ENCODE results near the gene HORMAD2.

HORMAD2 gene

DNA sequence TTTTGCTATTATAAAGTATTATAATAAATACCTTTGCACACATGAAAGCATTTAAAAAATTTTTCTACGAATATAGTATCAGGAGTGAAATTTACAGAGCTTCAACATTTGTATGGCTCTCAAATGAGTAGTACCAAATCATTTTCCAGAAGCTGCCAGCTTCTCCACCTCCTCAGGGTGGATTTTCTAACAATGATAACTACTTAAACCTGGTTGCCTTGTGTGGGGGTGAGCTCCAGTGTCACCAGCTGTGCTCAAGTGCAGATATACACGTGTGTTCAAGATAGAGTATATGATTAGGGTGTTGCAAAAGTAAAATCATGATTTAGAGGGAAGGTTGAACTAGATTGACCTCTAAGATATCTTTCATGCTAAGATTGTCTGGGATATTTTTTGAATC is 48.2 kb downstream of the HORMAD2 start:
- no peaks in the 10 kb centered on the region for H3K36me3 ChIP-seq (ENCODE audit: control insufficient read depth, insufficient read depth, low read length)
- 100% methylated on average over 1 of the region's 2 CpGs for WGBS, 2 experiments (ENCODE audit: insufficient coverage in 2 of 2)
- no peaks in the 10 kb centered on the region for H3K9me3 ChIP-seq (ENCODE audit: control insufficient read depth, low read length)
- no peak overlapping the region for H3K4me3 ChIP-seq (ENCODE audit: extremely low read depth, insufficient read depth, low read length, poor library complexity, severe bottlenecking)
- H3K27ac ChIP-seq (ENCODE audit: low read depth, low read length, severe bottlenecking): no peak overlapping the region
- no peaks in the 10 kb centered on the region for H3K4me1 ChIP-seq (ENCODE audit: control insufficient read depth, insufficient read depth, low read length, poor library complexity, severe bottlenecking)

GRCh38 chr22:30129636-30130035 is 49.4 kb downstream of the HORMAD2 start:
- Histone ChIP-seq H3K36me3 (ENCODE audit: control insufficient read depth, insufficient read depth, low read length) (no peaks in the 10 kb centered on the region), H3K27ac (ENCODE audit: low read depth, low read length, severe bottlenecking) (no peak overlapping the region), H3K9me3 (ENCODE audit: control insufficient read depth, low read length) (no peaks in the 10 kb centered on the region), H3K4me1 (ENCODE audit: control insufficient read depth, insufficient read depth, low read length, poor library complexity, severe bottlenecking) (no peaks in the 10 kb centered on the region), H3K4me3 (ENCODE audit: extremely low read depth, insufficient read depth, low read length, poor library complexity, severe bottlenecking) (no peak overlapping the region)
- WGBS, 2 experiments (ENCODE audit: insufficient coverage in 2 of 2): no CpG with 5 or more reads among the region's 1 CpG

GRCh38 chr22:30132290-30132996 is 52.2 kb downstream of the HORMAD2 start:
- 83 to 100% methylated on average over 1 to 4 of the region's 4 CpGs for WGBS, 2 experiments (ENCODE audit: insufficient coverage in 2 of 2)
- H3K27ac ChIP-seq (ENCODE audit: low read depth, low read length, severe bottlenecking): no peak overlapping the region

DNA sequence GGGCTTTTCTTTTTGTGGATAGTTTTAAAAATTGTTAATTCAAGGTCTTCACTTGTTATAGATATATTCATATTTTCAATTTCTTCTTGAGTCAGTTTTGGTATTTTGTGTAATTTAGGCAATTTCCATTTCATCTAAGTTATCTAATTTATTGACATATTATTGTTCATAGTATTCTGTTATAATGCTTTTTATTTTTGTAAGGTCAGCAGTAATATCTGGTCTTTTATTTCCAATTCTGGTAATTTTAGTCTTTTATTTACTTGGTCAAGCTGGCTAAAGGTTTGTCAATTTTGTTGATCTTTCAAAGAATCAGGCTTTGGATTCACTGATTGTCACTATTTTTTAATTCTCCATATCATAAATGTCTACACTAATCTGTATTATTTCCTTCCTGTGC is 60.1 kb downstream of the HORMAD2 start:
- H3K27ac ChIP-seq (ENCODE audit: low read depth, low read length, severe bottlenecking): no peak overlapping the region
- H3K36me3 ChIP-seq (ENCODE audit: control insufficient read depth, insufficient read depth, low read length): no peaks in the 10 kb centered on the region
- H3K4me3 ChIP-seq (ENCODE audit: extremely low read depth, insufficient read depth, low read length, poor library complexity, severe bottlenecking): no peak overlapping the region
- no peaks in the 10 kb centered on the region for H3K4me1 ChIP-seq (ENCODE audit: control insufficient read depth, insufficient read depth, low read length, poor library complexity, severe bottlenecking)
- H3K9me3 ChIP-seq (ENCODE audit: control insufficient read depth, low read length): no peaks in the 10 kb centered on the region

More at GRCh38 chr22:30132290-30132996, 52.2 kb downstream of the HORMAD2 start:
- Histone ChIP-seq H3K4me1 (ENCODE audit: control insufficient read depth, insufficient read depth, low read length, poor library complexity, severe bottlenecking) (no peaks in the 10 kb centered on the region), H3K9me3 (ENCODE audit: control insufficient read depth, low read length) (no peaks in the 10 kb centered on the region), H3K4me3 (ENCODE audit: extremely low read depth, insufficient read depth, low read length, poor library complexity, severe bottlenecking) (no peak overlapping the region), H3K36me3 (ENCODE audit: control insufficient read depth, insufficient read depth, low read length) (no peaks in the 10 kb centered on the region)

DNA sequence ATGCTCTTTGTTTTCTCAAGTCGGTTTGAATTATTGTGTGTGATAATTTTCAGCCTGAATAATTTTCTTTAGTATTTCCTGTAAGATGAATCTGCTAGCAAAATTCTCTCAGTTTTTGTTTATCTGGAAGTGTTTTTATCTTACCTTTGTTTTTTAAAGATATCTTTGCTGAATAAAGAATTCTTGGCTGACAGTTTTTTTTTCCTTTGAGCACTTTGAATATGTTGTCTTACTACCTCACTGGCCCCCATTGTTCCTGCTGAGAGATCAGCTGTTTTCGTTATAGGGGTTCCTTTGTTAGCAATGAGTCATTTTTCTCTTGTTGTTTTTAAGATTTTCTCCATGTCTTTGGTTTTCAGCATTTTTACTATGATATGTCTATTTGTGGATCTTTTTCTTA is 63.0 kb downstream of the HORMAD2 start:
- no peak overlapping the region for H3K27ac ChIP-seq (ENCODE audit: low read depth, low read length, severe bottlenecking)
- H3K4me1 ChIP-seq (ENCODE audit: control insufficient read depth, insufficient read depth, low read length, poor library complexity, severe bottlenecking): no peaks in the 10 kb centered on the region
- no CpG with 5 or more reads among the region's 2 CpGs for WGBS, 2 experiments (ENCODE audit: insufficient coverage in 2 of 2)
- no peaks in the 10 kb centered on the region for H3K36me3 ChIP-seq (ENCODE audit: control insufficient read depth, insufficient read depth, low read length)
- no peak overlapping the region for H3K4me3 ChIP-seq (ENCODE audit: extremely low read depth, insufficient read depth, low read length, poor library complexity, severe bottlenecking)
- H3K9me3 ChIP-seq (ENCODE audit: control insufficient read depth, low read length): no peaks in the 10 kb centered on the region

DNA sequence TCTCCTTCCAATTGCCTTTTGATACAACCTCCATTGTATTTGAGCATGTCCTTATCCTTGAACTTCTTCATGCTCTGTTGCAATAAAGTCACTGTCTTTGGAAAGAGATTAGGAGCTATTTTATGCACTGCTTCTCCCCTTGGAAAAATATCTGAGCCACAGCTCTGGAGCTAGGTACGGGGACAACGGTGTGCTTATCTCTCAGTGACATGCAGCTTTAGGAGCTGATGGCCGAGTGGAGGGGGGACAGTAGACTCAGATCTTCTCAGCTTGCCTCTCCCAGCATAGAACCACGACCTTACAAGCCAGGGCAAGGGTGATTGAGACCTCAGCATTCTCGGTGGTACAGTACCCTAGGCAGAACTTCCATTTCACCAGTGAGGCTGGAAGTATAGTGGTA is 64.1 kb downstream of the HORMAD2 start:
- Histone ChIP-seq H3K27ac (ENCODE audit: low read depth, low read length, severe bottlenecking) (no peak overlapping the region), H3K9me3 (ENCODE audit: control insufficient read depth, low read length) (peaks cover under 1% of the 10 kb centered on the region), H3K36me3 (ENCODE audit: control insufficient read depth, insufficient read depth, low read length) (no peaks in the 10 kb centered on the region), H3K4me3 (ENCODE audit: extremely low read depth, insufficient read depth, low read length, poor library complexity, severe bottlenecking) (no peak overlapping the region), H3K4me1 (ENCODE audit: control insufficient read depth, insufficient read depth, low read length, poor library complexity, severe bottlenecking) (no peaks in the 10 kb centered on the region)
- 97 to 100% methylated on average over 3 of the region's 5 CpGs for WGBS, 2 experiments (ENCODE audit: insufficient coverage in 2 of 2)

DNA sequence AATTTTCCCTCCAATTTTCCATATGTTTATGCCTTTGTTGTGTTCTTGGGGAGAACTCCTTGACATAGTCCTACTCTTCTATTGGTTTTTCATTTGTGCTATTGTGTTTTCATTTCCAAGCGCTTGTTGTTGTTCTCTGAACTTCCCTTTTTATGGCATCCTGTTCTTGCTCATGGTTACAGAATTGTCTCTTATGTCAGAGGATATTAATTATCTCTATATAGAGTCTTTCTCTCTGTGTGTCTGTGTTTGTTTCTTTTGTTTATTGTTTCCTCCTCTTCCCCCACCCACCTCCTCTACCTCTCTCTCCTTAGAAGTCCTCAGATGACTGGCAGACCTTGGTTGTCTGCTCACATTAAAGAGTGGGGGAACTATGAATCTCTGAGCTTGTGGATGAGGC is 69.9 kb downstream of the HORMAD2 start:
- Histone ChIP-seq H3K27ac (ENCODE audit: low read depth, low read length, severe bottlenecking) (no peak overlapping the region), H3K36me3 (ENCODE audit: control insufficient read depth, insufficient read depth, low read length) (no peaks in the 10 kb centered on the region), H3K4me3 (ENCODE audit: extremely low read depth, insufficient read depth, low read length, poor library complexity, severe bottlenecking) (no peak overlapping the region), H3K4me1 (ENCODE audit: control insufficient read depth, insufficient read depth, low read length, poor library complexity, severe bottlenecking) (no peaks in the 10 kb centered on the region), H3K9me3 (ENCODE audit: control insufficient read depth, low read length) (peaks cover 6% of the 10 kb centered on the region)
- WGBS, 2 experiments (ENCODE audit: insufficient coverage in 2 of 2): no CpG with 5 or more reads among the region's 1 CpG

DNA sequence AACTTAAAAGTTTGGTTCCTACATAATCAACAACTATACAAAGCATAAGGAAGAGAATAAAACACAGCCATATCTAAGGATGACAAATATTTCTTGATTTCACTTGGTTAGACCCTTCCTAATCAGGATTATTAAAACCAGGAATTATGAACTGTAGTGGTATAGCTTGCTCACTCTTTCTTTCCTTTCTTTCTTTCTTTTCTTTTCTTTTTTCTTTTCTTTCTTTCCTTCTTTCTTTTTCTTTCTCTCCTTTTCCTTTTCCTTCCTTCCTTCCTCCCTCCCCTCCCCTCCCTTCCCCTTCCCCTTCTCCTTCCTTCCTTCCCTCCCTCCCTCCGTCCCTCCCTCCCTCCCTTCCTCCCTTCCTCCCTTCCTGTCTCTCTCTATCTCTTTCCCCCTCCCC is 78.0 kb downstream of the HORMAD2 start:
- no peak overlapping the region for H3K27ac ChIP-seq (ENCODE audit: low read depth, low read length, severe bottlenecking)
- H3K4me3 ChIP-seq (ENCODE audit: extremely low read depth, insufficient read depth, low read length, poor library complexity, severe bottlenecking): no peak overlapping the region
- H3K9me3 ChIP-seq (ENCODE audit: control insufficient read depth, low read length): no peaks in the 10 kb centered on the region
- H3K4me1 ChIP-seq (ENCODE audit: control insufficient read depth, insufficient read depth, low read length, poor library complexity, severe bottlenecking): no peaks in the 10 kb centered on the region
- no peaks in the 10 kb centered on the region for H3K36me3 ChIP-seq (ENCODE audit: control insufficient read depth, insufficient read depth, low read length)
- WGBS, 2 experiments (ENCODE audit: insufficient coverage in 2 of 2): no CpG with 5 or more reads among the region's 1 CpG

DNA sequence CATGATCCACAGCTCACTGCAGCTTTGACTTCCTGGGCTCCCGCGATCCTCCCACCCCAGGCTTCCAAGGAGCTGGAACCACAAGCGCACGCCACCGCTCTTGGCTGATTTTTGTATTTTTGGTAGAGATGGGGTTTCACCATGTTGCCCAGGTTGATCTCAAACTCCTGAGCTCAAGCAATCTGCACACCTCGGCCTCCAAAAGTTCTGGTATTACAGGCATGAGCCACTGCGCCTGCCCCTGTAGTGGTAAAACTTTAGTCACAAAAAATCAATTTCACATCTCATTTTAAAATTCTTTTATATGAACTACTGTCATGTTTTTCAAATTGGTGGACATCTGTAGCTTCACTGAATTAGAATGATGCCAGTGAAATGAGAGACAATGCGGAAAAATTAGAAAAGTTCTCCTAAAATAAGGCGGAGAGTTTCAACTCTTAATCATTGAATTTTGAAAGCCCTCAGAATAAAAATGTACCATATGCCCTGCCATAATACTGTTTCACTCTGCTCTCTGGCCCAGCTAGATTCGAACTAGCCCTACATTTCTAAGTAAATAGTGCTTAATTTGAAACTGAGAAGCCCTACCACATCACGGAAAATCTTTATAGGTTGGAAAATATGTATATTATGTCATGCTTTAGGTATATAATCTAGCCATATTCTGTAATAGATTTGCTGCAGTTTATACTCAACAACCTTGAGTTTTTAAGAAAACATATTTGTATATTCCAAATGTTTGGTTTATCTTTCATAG is 78.7 kb downstream of the HORMAD2 start:
- Histone ChIP-seq H3K36me3 (ENCODE audit: control insufficient read depth, insufficient read depth, low read length) (no peaks in the 10 kb centered on the region), H3K27ac (ENCODE audit: low read depth, low read length, severe bottlenecking) (no peak overlapping the region), H3K4me1 (ENCODE audit: control insufficient read depth, insufficient read depth, low read length, poor library complexity, severe bottlenecking) (no peaks in the 10 kb centered on the region), H3K4me3 (ENCODE audit: extremely low read depth, insufficient read depth, low read length, poor library complexity, severe bottlenecking) (no peak overlapping the region), H3K9me3 (ENCODE audit: control insufficient read depth, low read length) (no peaks in the 10 kb centered on the region)
- WGBS, 2 experiments (ENCODE audit: insufficient coverage in 2 of 2): 90 to 93% methylated on average over 2 to 5 of the region's 11 CpGs

- no peaks in the 10 kb centered on the region for H3K9me3 ChIP-seq (ENCODE audit: control insufficient read depth, low read length)
- no peak overlapping the region for H3K27ac ChIP-seq (ENCODE audit: low read depth, low read length, severe bottlenecking)
- no peak overlapping the region for H3K4me3 ChIP-seq (ENCODE audit: extremely low read depth, insufficient read depth, low read length, poor library complexity, severe bottlenecking)
- no peaks in the 10 kb centered on the region for H3K36me3 ChIP-seq (ENCODE audit: control insufficient read depth, insufficient read depth, low read length)
- no peaks in the 10 kb centered on the region for H3K4me1 ChIP-seq (ENCODE audit: control insufficient read depth, insufficient read depth, low read length, poor library complexity, severe bottlenecking)
- 40 to 100% methylated on average over 1 of the region's 2 CpGs for WGBS, 2 experiments (ENCODE audit: insufficient coverage in 2 of 2)
Observed at GRCh38 chr22:30159561-30160353, 79.5 kb downstream of the HORMAD2 start.

Data from mesodermal cell (in vitro differentiated cells).